Kidney glomerular epithelial cell (primary cell): ENCODE data around the gene PPP1R14C.

Experiments used
- DNase-seq: peaks from one replicate; lab custom pipeline; 2025; lab: John Stamatoyannopoulos, UW

The PPP1R14C gene

DNA sequence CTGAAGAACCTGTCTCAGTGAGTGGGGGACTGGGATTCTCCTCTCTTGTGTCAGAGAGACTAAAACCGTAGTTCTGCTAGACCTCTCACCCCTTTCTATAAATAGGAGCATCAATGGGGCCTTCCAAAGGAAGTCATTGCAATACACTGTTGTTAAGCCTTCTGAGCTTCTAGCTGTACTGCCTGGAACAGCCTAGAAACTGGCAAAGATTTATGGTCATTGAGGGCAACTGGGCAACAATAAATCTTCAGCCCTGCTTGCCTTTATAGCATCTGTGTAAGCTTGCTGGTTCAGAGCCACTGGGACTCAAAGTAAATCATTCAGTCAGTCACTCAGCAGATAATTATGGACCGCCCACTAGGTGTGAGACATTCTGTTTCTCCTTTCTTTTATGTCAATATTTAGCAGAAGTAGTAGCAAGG is 53.2 kb downstream of the PPP1R14C start:
- peak; percentile 68 for DNase-seq

DNA sequence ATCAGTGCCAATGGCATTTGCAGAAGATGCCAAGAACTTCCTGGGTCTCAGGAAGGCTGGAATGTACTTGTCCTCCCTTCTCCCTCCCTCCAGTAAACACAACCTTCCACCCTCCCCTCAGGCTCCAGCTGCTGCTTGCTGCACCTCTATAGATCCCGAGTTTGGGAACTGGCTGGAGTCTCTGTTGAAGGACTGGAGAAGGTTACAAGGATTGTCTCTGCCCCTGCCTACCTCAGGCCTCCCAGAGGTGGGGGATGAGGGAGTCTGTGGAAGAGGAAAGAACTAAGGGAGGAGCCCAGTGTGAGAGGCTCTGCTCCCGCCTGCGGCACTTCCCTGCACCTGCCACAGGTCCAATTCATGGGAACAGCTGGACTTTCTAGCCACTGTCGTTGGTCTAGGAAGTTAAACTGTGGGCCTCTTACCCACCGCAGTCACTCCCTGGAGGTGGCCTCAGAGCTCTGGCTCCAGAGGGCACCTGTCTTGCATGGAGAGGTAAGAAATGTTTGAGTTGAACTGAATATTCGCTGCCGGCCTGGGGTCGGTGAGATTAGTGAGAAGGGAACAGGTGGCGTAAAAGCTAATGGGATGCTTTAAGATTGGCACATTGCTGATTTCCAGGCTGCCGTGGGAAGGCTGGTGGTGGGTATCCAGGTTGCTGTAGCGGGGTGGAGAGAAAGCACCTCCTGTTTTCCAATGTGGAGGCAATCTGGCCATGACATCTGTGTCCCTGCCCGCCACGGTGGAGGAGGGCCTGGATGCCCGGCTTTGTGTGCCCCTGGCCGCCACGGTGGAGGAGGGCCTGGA is 54.3 kb downstream of the PPP1R14C start:
- no peak for DNase-seq

- no peak for DNase-seq
Observed at GRCh38 chr6:150198532-150198931, 55.7 kb downstream of the PPP1R14C start.

DNA sequence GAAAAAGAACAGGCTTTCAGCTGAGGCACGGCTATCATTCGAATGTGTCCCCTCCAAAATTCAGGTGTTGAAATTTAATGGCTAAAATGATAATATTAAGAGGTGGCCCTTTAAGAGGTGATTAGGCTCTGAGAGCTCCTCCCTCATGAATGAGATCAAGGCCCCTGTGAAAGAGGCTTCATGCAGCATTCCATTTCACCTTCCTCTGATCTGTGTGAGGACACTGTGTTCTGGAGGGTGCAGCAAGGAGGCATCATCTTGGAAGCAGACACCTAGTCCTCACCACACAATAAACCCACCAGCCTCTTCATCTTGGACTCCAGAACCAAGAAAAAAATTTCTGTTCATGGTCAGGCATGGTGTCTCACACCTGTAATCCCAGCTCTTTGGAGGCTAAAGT is 56.4 kb downstream of the PPP1R14C start:
- DNase-seq, result no peak

GRCh38 chr6:150200428-150201100 is 57.7 kb downstream of the PPP1R14C start:
- DNase-seq, result no peak

- DNase-seq, result no peak
Observed at GRCh38 chr6:150201285-150201684, 58.4 kb downstream of the PPP1R14C start.

- DNase-seq, result no peak
Observed at GRCh38 chr6:150201772-150202329, 59.0 kb downstream of the PPP1R14C start.

DNA sequence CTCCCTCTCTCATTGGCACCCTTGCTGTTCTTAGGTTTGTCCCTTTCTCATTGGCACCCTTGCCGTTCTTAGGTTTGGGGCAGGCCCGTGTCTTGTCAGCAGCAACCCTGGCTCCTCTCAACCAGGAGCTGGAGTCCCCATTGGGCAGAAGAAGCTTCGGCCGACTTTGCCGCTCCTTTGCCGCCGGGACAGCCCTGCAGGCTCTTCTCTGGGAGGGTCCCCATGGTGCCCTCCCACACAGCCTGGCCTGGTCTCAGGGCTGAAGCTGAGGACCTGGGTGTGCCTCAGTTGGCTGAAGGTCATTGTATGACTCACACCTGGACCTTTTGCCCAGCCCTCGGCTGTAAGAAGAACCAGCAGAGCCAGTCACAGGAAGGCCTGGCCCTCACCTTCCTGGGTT is 59.6 kb downstream of the PPP1R14C start:
- no peak for DNase-seq

DNA sequence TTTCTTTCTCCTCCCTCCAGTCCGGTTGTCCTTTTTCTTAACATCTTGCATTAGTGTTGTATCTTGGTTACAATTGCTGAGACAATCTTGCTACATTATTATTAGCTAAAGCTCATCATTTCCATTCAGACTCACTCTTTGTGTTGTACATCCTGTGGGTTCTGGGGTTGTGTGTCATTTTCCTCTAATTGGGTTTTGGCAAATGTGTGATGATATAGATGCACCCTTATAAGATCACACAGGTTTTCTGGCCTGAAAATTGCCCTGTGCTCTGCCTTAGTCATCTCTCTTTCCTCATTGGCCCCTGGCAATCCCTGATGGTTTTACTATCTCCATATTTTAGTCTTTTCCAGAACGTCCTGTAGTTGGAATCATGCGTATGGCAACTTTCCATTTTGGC is 60.1 kb downstream of the PPP1R14C start:
- no peak for DNase-seq

- DNase-seq, result no peak
Observed at GRCh38 chr6:150203378-150203777, 60.5 kb downstream of the PPP1R14C start.

- DNase-seq, result no peak
Observed at GRCh38 chr6:150203871-150204545, 61.2 kb downstream of the PPP1R14C start.

DNA sequence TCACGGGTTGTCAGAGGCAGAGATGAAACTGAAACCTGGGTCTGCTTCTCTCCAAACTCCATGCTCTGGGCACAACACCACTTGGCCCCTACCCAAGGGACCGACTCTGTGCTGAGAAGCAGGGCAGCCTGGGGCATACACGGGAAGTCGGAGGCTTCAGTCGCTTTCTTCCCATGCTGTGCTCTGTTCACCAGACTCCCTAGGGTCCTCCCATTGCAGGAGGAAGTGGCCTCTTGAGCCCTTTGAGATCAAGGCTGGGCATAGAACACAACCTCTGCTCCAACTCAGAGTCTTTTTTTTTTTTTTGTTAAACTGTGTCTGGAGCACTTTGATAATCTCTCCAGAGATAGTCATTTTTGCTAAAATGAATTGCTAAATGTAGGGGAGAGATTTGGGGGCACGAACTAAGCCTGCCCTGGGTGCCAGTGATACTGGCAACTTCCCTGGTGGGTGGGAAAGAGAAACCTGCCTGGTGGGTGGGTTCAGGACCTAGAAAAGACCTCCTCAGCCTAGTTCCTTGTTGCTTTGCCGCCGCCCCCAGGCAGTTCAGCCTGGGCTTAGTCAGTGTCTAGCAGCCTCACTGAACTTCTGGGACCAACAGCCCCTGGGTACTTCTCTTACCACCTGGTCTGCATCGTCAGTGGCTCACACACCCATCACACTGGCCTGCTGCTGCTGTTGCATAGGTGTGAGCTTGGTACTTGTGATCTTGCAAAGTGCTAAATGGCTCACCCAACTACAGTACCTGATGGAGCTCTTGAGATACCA is 62.0 kb downstream of the PPP1R14C start:
- DNase-seq, result no peak

DNA sequence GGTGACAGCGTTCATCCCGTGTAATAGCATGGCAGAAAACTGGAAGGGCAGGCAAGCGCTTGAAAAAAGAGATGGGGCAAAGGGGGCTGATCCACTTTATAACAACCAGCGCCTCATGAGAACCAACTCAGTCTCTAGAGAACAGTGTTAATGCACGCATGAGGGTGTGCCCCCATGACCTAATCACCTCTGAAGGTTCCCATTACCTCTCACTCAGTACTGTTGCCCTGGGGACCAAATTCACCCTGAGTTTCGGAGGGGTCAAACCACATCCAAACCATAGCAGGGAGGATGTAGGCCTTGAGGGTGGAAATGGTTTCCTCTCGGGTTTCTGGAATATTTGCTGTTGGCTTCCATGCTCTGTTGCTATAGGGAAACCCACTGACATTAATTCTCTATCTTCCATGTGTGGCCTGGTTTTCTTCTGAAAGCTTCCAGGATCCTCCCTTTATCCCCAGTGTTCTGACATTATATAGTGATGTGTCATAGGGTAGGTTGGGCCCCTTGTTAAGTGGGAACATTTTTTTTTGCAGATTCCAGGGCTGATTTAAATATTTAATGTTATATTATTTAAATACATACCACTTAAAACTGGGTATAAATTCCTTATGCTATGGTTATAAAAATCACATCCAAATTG is 65.2 kb downstream of the PPP1R14C start:
- no peak for DNase-seq

DNA sequence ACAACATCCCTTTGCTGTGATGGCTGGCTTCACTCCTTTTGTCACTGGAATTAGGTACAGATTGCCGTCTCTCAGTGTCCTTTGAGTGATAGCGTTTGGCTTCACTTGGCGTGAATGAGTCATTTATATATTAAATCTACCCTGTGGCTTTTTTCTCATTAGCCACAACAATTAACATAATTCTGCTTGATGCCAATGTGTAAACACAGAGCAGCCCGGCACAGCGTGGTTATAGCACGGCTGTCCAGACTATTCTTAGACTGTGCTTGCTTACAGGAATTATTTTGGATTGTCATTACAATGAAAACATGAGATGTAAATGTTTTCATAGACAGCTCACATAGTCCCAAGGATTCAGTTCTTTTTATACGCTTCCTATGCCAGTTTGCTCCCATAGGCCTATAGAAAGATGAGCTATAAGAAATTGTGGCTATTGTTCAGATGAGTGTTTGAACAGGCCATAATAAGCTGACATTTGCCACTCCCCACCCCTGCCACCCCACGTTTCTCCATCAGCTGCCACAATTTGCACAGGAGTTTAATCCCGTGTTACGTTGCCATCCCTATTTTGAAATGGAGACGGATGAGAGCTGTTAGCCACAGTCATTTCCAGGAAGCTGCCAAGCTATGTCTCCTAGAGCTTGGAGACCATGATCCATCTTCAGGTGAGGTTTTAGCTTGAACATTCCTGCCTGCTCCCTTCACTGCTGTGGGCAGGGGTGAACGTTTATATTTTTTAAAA is 65.9 kb downstream of the PPP1R14C start:
- DNase-seq, result no peak

GRCh38 chr6:150209415-150209814 is 66.6 kb downstream of the PPP1R14C start:
- no peak for DNase-seq

- DNase-seq, result no peak
Observed at GRCh38 chr6:150211700-150212511, 69.1 kb downstream of the PPP1R14C start.

- DNase-seq, result no peak
Observed at GRCh38 chr6:150212778-150213177, 69.9 kb downstream of the PPP1R14C start.

- no peak for DNase-seq
Observed at GRCh38 chr6:150213301-150213700, 70.5 kb downstream of the PPP1R14C start.

DNA sequence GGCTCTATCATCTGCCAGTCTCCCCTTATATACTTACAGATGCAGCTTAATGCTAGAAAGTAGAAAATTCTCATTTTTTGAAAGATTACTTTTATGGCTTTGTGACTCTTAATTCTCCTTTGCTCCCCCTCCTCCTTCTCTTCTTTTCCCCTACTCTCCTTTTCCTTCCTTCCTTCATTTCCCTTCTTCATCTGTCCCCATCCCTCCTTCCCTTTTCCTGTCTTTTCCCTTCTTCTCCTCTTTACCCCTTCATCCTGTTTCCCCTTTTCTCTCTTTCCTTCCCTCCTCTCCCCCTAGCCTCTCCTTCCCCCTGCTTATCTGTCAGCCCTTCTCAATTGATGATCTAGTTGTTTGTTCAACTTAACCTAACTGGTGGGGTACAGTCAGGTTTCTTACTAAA is 71.5 kb downstream of the PPP1R14C start:
- no peak for DNase-seq
